CD4-positive, alpha-beta T cell (primary cell): ENCODE data around the gene TEX13D. TPM values are rescaled to one million over a fixed set of nuclear protein-coding genes. Genes with fewer than 3 reads are reported as not detected.

Source experiments
- ATAC-seq: fragments of 200-7000 bp; cut with Tn5 transposase; one replicate; pipeline ENCODE4 v1.10.0; 2022; ENCODE audit warnings: mild to moderate bottlenecking; ENCODE audit not compliant: poor library complexity
- CTCF ChIA-PET: fragments of 350-600 bp; sonication (Branson Sonifier 250); formaldehyde crosslinking; loops from one replicate; lab custom pipeline; 2021; ENCODE audit warnings: antibody characterized with exemption, inconsistent platforms; lab: Charles Lee
- POLR2A ChIA-PET: fragments of 350-600 bp; sonication (Branson Sonifier 250); formaldehyde crosslinking; loops from one replicate; lab custom pipeline; 2021; ENCODE audit warnings: antibody characterized with exemption, inconsistent platforms; lab: Charles Lee
- DNase-seq, 14 experiments: peaks; one replicate each; pipeline ENCODE4 v3.0.0-alpha.2; 2013 to 2020; ENCODE audit warnings: mixed read lengths in 2 of 14
- H3K27ac ChIP-seq, 2 donors: one replicate each; pipeline versions ENCODE4 v1.5.1 to v1.7.0; 2013; ENCODE audit warnings: low read length in 2 of 2, low read depth in 1 of 2, mild to moderate bottlenecking in 1 of 2
- H3K27me3 ChIP-seq, 2 experiments: 1 replicate in 1 of 2; 2 replicates in 1 of 2; pipeline versions ENCODE4 v1.6.1 to v1.7.0; 2013; ENCODE audit warnings: low read length in 2 of 2, control low read depth in 1 of 2, mild to moderate bottlenecking in 1 of 2, moderate library complexity in 1 of 2; ENCODE audit not compliant: insufficient read depth in 2 of 2, control insufficient read depth in 1 of 2
- H3K36me3 ChIP-seq: one replicate; pipeline ENCODE4 v1.6.1; 2013; ENCODE audit warnings: low read length, control low read depth; ENCODE audit not compliant: insufficient read depth
- H3K4me1 ChIP-seq: one replicate; pipeline ENCODE4 v1.6.1; 2013; ENCODE audit warnings: low read length, control low read depth; ENCODE audit not compliant: insufficient read depth
- H3K4me3 ChIP-seq: one replicate; pipeline ENCODE4 v1.5.1; 2013; ENCODE audit warnings: mild to moderate bottlenecking, low read length, moderate library complexity
- H3K9me3 ChIP-seq, 2 experiments: 1 replicate in 1 of 2; 2 replicates in 1 of 2; pipeline versions ENCODE4 v1.6.1 to v1.7.0; 2013; ENCODE audit warnings: low read length in 2 of 2, mild to moderate bottlenecking in 2 of 2, control low read depth in 1 of 2, moderate library complexity in 1 of 2; ENCODE audit not compliant: control insufficient read depth in 1 of 2, insufficient read depth in 1 of 2
- H3K27ac Mint-ChIP-seq: one replicate; pipeline ENCODE4 v1.8.0; 2020; ENCODE audit warnings: mixed read lengths
- H3K27me3 Mint-ChIP-seq: one replicate; pipeline ENCODE4 v1.8.0; 2021; ENCODE audit warnings: mixed read lengths
- H3K36me3 Mint-ChIP-seq: one replicate; pipeline ENCODE4 v1.8.0; 2021; ENCODE audit warnings: low read depth, mixed read lengths
- H3K4me1 Mint-ChIP-seq: one replicate; pipeline ENCODE4 v1.8.0; 2021; ENCODE audit warnings: low read depth, mixed read lengths
- H3K4me3 Mint-ChIP-seq: one replicate; pipeline ENCODE4 v1.8.0; 2020; ENCODE audit warnings: mild to moderate bottlenecking, mixed read lengths
- H3K9me3 Mint-ChIP-seq: one replicate; pipeline ENCODE4 v1.8.0; 2020; ENCODE audit warnings: mixed read lengths
- CTCF ChIP-seq: fragments of 200-600 bp; IDR thresholded peaks from one replicate; pipeline ENCODE4 v1.8.0; 2022; ENCODE audit warnings: antibody characterized with exemption, mild to moderate bottlenecking
- intact Hi-C, 2 experiments: fragments of 100-400 bp; cut with DNase I in 1 of 2; cut with micrococcal nuclease in 1 of 2; formaldehyde crosslinking; loops; one replicate each; pipeline versions ENCODE4 v1.15.1 to v1.9.0; 2023 to 2025; cut with DNase I, micrococcal nuclease
- total RNA-seq, 174 experiments: library from RNA in 2 of 174; stranded (reverse) in 2 of 174; gene quantifications; one replicate each; pipeline ENCODE4 v1.2.3 and lab custom pipeline; 2021 to 2026

The TEX13D gene
- total RNA-seq, 2 experiments from 2014 or later = not detected

DNA sequence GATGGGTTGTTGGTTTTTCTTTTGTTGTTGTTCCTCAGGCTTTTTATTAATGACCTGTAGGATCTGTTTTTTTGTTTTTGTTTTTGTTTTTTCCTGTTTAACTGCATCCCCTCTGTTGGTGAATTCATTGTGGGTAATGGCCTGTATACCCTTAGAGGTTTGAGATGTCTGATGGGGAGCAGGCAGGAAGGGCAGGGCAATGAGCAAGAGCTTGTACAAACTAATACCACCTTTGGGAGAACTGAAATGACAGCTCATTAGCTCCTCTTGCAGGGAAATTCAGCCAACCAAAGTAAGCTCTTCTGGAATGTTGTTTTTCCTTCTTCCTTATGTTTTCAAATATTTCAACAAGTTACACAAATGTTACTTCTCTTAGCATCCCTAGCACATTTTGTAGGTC is 37.3 kb downstream of the TEX13D start:
- Histone ChIP-seq H3K4me1 (no peaks in the 10 kb centered on the region), H3K4me3 (no peak overlapping the region), H3K36me3 (peaks cover 53% of the 10 kb centered on the region), H3K9me3 (no peaks in the 10 kb centered on the region), H3K27me3 (no peaks in the 10 kb centered on the region), H3K27ac (no peak overlapping the region)
- Mint-ChIP-seq H3K27me3 (no peaks in the 10 kb centered on the region), H3K36me3 (peaks cover 80% of the 10 kb centered on the region), H3K9me3 (no peaks in the 10 kb centered on the region), H3K27ac (peak overlapping the region; percentile 64), H3K4me1 (peaks cover 45% of the 10 kb centered on the region), H3K4me3 (no peak overlapping the region)
- TF ChIP-seq CTCF = no peak
- ATAC-seq = no peak
- DNase-seq = no peak
- ChIA-PET CTCF (interaction anchor here (1.2 kb wide), 2 partner anchors 10 to 16 kb away, joined by 3 to 4 read pairs; no protein-coding TSS in a partner anchor), POLR2A (interaction anchor here (1.8 kb wide), 1 partner anchor 22 kb away, joined by 3 read pairs; no protein-coding TSS in a partner anchor)
- intact Hi-C loops = no loop called here

DNA sequence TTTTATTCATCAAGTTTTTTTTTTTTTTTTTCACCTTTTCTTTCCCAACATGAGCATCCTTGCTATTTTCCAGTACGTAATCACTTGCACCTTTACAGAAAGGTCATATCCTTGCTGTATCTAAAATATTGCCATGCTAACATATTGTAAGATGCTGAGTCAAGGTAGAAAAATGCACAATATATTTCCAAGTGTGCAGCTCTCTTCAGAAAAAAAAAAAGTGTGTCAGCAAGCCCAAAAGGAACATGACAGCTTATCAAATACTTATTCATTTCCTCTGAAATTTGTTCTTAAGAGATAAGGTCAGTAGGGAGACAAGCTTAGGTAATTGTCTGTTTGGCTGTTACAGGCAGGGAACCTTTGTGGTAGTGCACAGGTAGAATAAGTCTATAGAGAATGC is 40.9 kb downstream of the TEX13D start:
- ChIA-PET POLR2A (interaction anchor here (1.0 kb wide), 2 partner anchors 27 to 64 kb away, joined by 3 to 4 read pairs; partner anchors contain the start of gene SH2D1A), CTCF (no interaction called here)
- Mint-ChIP-seq H3K27me3 (no peaks in the 10 kb centered on the region), H3K4me1 (peaks cover 39% of the 10 kb centered on the region), H3K9me3 (no peaks in the 10 kb centered on the region), H3K36me3 (peaks cover 53% of the 10 kb centered on the region), H3K27ac (no peak overlapping the region), H3K4me3 (no peak overlapping the region)
- Histone ChIP-seq H3K36me3 (peaks cover 38% of the 10 kb centered on the region), H3K4me3 (no peak overlapping the region), H3K27ac (no peak overlapping the region), H3K4me1 (no peaks in the 10 kb centered on the region), H3K27me3 (no peaks in the 10 kb centered on the region), H3K9me3 (no peaks in the 10 kb centered on the region)
- intact Hi-C loops = no loop called here
- TF ChIP-seq CTCF = no peak
- ATAC-seq (no peak), DNase-seq (no peak)

GRCh38 chrX:124378643-124379042 is 46.2 kb downstream of the TEX13D start:
- Mint-ChIP-seq H3K27me3 (no peaks in the 10 kb centered on the region), H3K4me1 (peaks cover 41% of the 10 kb centered on the region), H3K27ac (no peak overlapping the region), H3K36me3 (peaks cover 45% of the 10 kb centered on the region), H3K4me3 (no peak overlapping the region), H3K9me3 (no peaks in the 10 kb centered on the region)
- ChIA-PET POLR2A (interaction anchor here (1.5 kb wide), 1 partner anchor 160 kb away, joined by 3 read pairs; no protein-coding TSS in a partner anchor), CTCF (no interaction called here)
- intact Hi-C loops = loop anchor here in 1 of 2 experiments (5.0 kb wide), 1 partner anchor 41 kb away; no protein-coding TSS in a partner anchor
- ATAC-seq (no peak), DNase-seq (no peak)
- Histone ChIP-seq H3K27me3 (no peaks in the 10 kb centered on the region), H3K4me3 (no peak overlapping the region), H3K9me3 (no peaks in the 10 kb centered on the region), H3K36me3 (peaks cover 13% of the 10 kb centered on the region), H3K27ac (no peak overlapping the region), H3K4me1 (no peaks in the 10 kb centered on the region)
- no peak for TF ChIP-seq CTCF
